Activated T-helper 2 cell treated with anti-CD3 and anti-CD28 coated beads, Interferon-gamma antibody, Interleukin-2, Interleukin-4, amounts not matched to agents 10 μg/mL and 5 μg/mL and 100 μg/mL, durations not matched to agents 14 hours and 24 hours and 36 hours (primary cell): ENCODE data around the gene PCCA. TPM values are rescaled to one million over a fixed set of nuclear protein-coding genes. Genes with fewer than 3 reads are reported as not detected.
A peak's percentile ranks its signal among the peaks of the same experiment; 100 is the strongest.
"Not testable (repeated sequence)": the region's sequence is repeated elsewhere in the genome, so short reads cannot be mapped to it uniquely, and the experiment has no call there.

Source experiments
- DNase-seq: peaks from one replicate; pipeline ENCODE4 v3.0.0; 2021; ENCODE audit warnings: low spot score
- H3K27ac Mint-ChIP-seq: one replicate; pipeline ENCODE4 v1.8.0; 2021; ENCODE audit warnings: mixed read lengths
- H3K27me3 Mint-ChIP-seq: one replicate; pipeline ENCODE4 v1.8.0; 2021; ENCODE audit warnings: low read depth, mixed read lengths
- H3K36me3 Mint-ChIP-seq: one replicate; pipeline ENCODE4 v1.8.0; 2021; ENCODE audit warnings: low read depth, mixed read lengths
- H3K4me1 Mint-ChIP-seq: one replicate; pipeline ENCODE4 v1.8.0; 2021; ENCODE audit warnings: low read depth, mixed read lengths
- H3K4me3 Mint-ChIP-seq: one replicate; pipeline ENCODE4 v1.8.0; 2021; ENCODE audit warnings: low read depth, mild to moderate bottlenecking, moderate library complexity, mixed read lengths
- H3K9me3 Mint-ChIP-seq: one replicate; pipeline ENCODE4 v1.8.0; 2021; ENCODE audit warnings: mixed read lengths
- intact Hi-C: fragments of 100-400 bp; cut with micrococcal nuclease; formaldehyde crosslinking; loops from one replicate; pipeline ENCODE4 v1.15.1; 2023
- total RNA-seq: library from RNA; stranded (reverse); gene quantifications from 2 replicates; pipeline ENCODE4 v1.2.3, GENCODE V29; 2022

Gene PCCA
- total RNA-seq, 1 donor from 2014 or later, result 6.7 TPM

DNA sequence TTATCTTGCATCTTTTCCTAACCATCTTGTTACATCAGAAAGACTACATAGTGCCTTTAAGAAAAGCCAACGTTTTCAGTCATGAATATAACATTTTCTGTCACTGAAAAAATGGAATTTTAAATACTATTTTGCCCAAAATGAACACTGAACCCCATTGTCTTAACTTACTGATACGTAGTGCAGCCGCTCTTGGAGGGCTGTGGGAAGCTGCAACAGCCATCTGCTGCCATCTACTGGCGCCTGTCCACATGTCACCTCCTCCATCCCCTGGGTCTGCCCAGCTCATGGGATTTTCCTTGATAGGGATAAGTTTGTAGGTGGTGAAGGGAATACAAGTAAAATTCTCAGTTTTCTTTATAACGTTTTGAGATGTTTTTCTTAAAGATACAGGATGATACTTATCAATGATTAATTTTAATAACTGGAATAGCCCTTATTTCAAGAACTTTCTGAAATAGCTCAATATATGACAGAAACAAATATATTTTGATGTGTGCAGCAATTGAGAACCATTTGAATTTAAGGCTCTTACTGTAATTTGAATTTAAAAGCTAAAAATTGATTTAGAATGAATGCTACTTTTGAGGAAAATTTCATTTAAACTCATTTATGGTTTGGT lies 426.0 kb downstream of the PCCA start:
- Mint-ChIP-seq H3K27me3 (peaks cover 35% of the 10 kb centered on the region), H3K4me1 (peaks cover 19% of the 10 kb centered on the region), H3K4me3 (no peak overlapping the region), H3K27ac (no peak overlapping the region), H3K9me3 (no peaks in the 10 kb centered on the region), H3K36me3 (no peaks in the 10 kb centered on the region)
- peak; percentile 51 for DNase-seq
- intact Hi-C loops, result loop anchor here (2.0 to 5.0 kb wide), 4 partner anchors 278 to 858 kb away; no protein-coding TSS in a partner anchor

DNA sequence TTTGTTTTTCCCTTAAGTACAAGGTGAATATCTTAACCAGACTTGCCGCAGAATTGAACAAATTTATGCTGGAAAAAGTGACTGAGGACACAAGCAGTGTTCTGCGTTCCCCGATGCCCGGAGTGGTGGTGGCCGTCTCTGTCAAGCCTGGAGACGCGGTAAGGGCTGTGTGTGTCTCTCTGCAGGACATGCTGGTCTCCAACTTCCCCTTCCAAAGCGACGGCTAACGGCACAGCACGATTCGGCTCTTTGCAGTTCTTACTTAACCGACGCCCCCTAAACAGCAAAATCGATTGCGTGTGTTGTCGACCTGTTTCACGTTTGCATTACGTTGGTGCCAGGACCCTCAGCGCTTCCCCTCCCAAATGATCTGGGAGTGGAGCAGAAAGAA lies 426.5 kb downstream of the PCCA start:
- Mint-ChIP-seq H3K9me3 (no peaks in the 10 kb centered on the region), H3K4me3 (no peak overlapping the region), H3K4me1 (peaks cover 19% of the 10 kb centered on the region), H3K27me3 (peaks cover 32% of the 10 kb centered on the region), H3K27ac (no peak overlapping the region), H3K36me3 (no peaks in the 10 kb centered on the region)
- no peak for DNase-seq
- intact Hi-C loops, result loop anchor here (2.0 kb wide), 2 partner anchors 599 to 859 kb away; no protein-coding TSS in a partner anchor

DNA sequence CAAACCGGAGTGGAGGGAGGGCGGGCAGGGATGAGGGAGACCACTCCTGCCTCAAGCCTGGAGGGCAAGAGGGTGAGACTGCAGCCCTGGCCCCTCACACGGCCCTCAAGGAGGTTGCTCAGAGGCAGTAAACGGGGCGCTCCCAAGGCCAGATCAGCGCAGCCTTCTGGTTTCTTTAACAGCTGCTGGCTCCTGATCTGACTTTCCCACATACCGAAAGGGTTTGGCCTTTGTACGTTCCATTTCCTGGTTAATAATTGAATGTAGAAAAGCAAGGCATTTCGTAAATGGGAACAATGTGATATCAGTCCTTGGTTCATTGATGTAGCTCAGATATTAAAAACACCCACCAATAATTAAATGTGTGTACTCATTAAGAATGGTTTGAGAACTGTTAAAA lies 428.2 kb downstream of the PCCA start:
- Mint-ChIP-seq H3K27me3 (peaks cover 22% of the 10 kb centered on the region), H3K36me3 (no peaks in the 10 kb centered on the region), H3K9me3 (no peaks in the 10 kb centered on the region), H3K4me3 (no peak overlapping the region), H3K4me1 (peaks cover 17% of the 10 kb centered on the region), H3K27ac (no peak overlapping the region)
- intact Hi-C loops, result no loop called here
- no peak for DNase-seq

DNA sequence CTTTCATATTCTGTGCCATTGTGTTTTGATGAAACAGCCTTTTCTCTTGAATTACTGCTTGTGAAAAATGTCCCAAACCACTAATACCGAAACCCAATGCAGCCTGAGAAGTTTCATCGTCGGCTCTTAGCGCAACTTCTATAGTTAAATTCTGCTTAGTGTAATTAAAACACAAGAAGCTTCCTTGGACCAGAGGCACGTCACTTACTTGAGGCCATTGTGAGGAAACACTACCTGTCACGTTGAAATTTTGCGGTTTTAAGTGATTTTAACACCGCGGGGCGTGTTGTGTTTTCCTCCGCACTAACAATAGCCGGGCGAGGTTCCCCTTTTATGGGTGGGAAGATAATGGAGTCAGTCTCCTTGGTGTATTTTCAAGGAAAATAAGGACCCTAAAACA lies 428.8 kb downstream of the PCCA start:
- intact Hi-C loops, result no loop called here
- H3K27ac Mint-ChIP-seq, result no peak overlapping the region
- no peak for DNase-seq
- peaks cover 20% of the 10 kb centered on the region for H3K27me3 Mint-ChIP-seq
- H3K4me1 Mint-ChIP-seq, result peaks cover 17% of the 10 kb centered on the region
- H3K4me3 Mint-ChIP-seq, result no peak overlapping the region
- no peaks in the 10 kb centered on the region for H3K9me3 Mint-ChIP-seq
- no peaks in the 10 kb centered on the region for H3K36me3 Mint-ChIP-seq

DNA sequence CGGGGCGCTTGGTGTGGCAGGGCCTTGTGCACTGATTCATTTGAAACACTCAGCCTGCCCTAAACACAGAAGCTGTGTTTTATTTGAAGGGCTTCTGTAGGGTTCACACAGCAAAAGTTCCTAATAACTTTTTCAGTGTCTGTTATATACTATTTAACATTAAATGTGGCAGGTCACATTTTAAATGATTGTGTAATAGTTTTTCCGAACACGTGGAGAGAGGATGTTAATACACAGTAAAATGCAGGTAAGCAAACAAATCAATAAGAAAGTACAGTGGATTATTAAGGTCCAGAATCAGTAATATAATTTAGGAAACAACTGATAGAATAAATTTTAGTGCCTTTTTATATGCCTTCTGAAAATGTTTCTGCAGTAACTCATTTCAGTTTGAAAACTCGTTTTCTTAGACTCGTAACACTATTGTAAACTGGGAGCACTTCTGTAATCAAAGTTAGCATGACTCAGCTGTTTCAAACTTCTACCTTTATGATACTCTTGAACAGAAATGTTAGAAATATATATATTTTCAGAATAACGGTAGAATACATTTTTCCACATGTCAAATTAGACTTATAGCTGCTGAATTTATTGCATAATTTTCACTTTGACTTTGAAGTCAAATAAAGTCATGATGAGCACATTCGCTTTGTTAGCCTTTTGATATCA lies 429.6 kb downstream of the PCCA start:
- H3K27ac Mint-ChIP-seq, result no peak overlapping the region
- H3K9me3 Mint-ChIP-seq, result no peaks in the 10 kb centered on the region
- peaks cover 13% of the 10 kb centered on the region for H3K27me3 Mint-ChIP-seq
- no peaks in the 10 kb centered on the region for H3K36me3 Mint-ChIP-seq
- peaks cover 17% of the 10 kb centered on the region for H3K4me1 Mint-ChIP-seq
- intact Hi-C loops, result no loop called here
- no peak for DNase-seq
- no peak overlapping the region for H3K4me3 Mint-ChIP-seq

DNA sequence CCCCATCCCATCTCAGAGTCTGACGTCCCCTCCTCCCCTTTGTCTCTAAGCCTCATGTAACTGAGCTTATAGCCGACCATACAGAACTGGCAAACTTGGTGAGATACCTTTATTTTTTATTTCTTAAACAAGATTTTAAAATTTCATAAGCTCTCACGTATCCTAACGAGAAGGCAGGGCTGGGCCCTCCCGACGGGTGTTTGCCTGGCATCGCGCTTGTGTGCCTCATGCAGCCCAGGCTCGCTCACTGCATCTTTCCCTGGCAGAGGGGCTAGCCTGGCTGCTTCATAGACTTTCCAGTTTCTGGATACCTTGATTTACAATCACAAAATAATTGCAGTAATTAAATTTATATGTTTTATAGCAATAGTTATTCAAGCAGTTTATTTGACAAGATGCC lies 430.7 kb downstream of the PCCA start:
- H3K36me3 Mint-ChIP-seq, result no peaks in the 10 kb centered on the region
- H3K4me1 Mint-ChIP-seq, result peaks cover 15% of the 10 kb centered on the region
- H3K9me3 Mint-ChIP-seq, result no peaks in the 10 kb centered on the region
- peaks cover 8% of the 10 kb centered on the region for H3K27me3 Mint-ChIP-seq
- intact Hi-C loops, result no loop called here
- no peak for DNase-seq
- H3K27ac Mint-ChIP-seq, result no peak overlapping the region
- no peak overlapping the region for H3K4me3 Mint-ChIP-seq

DNA sequence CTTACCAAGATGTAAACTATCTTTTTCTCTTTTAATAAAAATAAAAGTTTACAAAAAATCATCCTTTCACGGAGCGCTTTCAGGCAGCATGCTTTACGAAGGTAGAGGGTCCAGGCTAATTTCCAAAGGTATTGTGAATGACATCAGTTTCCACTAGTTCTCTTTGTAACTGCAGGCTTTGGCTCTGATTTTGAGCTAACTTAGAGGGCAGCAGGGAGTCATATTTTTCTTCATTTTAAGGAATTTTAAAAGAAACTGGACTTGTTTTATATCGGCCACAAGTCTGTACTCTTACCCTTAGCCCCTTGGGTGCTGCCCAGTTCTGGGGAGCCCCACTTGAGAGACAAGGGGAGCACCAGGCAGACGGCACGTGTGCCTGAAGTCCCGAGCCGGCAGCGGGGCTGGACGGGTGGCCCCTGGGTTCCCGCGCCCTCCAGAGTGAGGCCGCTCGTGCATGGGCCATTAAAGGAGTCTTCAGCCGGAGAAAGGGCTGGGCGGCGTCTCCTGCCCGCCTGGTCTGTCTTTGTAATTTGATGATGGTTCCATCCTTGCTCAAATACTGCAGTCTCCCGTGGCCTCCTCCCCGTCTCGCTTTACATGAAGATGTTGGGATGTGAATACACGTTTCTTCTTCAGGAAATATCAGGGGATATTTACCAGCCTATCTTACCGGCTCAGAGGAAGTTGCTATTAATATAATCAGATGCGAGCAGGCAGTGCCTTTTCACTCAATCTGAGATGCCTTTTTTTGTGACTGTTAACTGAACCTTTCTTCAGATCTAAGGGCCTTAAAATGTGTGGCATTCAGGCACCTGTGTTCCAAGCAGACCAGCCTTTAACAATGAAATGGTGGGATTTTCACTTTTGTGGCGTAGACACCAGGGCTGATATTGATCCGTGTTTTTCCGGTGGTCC lies 432.3 kb downstream of the PCCA start:
- Mint-ChIP-seq H3K4me1 (peaks cover 13% of the 10 kb centered on the region), H3K4me3 (no peak overlapping the region)
- intact Hi-C loops, result no loop called here

DNA sequence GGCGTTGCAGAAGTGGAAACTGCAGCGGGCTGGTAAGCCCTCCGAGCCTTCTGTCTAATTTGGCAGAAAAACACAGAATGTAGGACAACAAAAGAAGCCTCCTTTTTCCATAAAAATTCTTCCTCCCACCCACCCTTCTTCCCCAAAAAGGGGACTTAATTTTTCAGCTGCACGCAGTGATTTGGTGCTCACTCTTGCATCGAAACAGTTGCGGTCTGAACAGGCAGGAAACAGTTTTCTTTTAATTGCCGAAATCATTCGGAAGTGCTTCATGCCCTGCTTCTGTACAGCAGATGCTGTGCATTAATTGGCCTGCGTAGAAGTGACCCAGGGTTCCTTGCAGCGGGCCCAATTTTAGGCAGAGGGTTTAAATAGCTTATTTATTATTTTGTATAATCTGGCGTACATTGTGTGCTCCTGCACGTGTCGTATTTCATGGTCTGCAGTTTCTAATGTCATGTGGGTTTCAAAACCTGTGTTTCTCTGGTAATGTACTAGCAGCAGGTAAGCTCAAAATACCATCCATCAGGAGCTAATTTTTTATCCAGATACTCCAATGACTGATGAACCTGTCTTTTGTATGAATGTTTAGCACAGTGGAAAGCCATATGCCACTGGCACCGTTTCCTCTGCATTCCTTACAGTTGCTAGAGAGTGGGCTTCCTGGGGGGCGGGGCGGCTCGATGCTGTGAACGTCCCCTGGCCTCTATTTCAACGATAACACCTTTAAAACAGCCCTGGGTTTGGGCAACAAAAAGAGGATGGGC lies 433.1 kb downstream of the PCCA start:
- intact Hi-C loops, result no loop called here
- DNase-seq, result no peak
- no peaks in the 10 kb centered on the region for H3K36me3 Mint-ChIP-seq
- H3K27me3 Mint-ChIP-seq, result peaks cover 4% of the 10 kb centered on the region
- H3K4me3 Mint-ChIP-seq, result no peak overlapping the region
- H3K9me3 Mint-ChIP-seq, result no peaks in the 10 kb centered on the region
- H3K4me1 Mint-ChIP-seq, result peaks cover 13% of the 10 kb centered on the region
- no peak overlapping the region for H3K27ac Mint-ChIP-seq

More for the DNA sequence above, 432.3 kb downstream of the PCCA start:
- no peak for DNase-seq
- H3K27ac Mint-ChIP-seq, result no peak overlapping the region
- H3K36me3 Mint-ChIP-seq, result no peaks in the 10 kb centered on the region
- no peaks in the 10 kb centered on the region for H3K9me3 Mint-ChIP-seq
- peaks cover 4% of the 10 kb centered on the region for H3K27me3 Mint-ChIP-seq

DNA sequence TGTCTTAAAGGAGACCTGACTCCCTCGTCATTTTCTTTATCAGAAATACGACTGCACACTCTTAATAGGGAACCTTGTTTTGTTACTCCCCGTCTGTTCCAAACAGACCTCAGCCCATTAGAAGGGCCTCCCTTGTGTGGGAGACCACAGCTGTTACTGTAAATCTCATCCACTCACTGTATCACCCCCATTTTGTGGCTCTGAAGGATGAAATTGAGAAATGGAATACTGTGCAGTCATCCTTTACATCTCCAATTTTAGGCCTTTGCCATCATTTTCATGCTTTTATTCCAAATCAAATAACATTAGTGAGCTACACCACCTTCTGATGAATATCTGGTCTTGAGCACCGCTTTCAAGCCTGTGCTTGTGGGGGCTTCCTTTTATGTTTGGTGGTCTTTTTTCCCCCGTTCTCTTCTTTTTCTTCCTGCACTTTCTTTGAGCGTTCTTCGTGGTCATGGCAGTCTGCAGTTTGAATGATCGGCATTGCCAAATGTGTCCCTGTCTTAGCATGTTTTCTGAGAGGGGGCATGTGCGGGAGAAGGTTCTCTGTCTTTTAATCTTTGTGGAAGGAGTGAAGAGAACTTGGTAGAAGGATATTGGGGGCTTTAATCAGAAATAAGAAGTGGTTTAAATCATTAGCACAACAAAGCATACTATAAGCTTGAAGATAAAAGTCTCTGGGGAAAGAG lies 433.9 kb downstream of the PCCA start:
- no peak overlapping the region for H3K4me3 Mint-ChIP-seq

DNA sequence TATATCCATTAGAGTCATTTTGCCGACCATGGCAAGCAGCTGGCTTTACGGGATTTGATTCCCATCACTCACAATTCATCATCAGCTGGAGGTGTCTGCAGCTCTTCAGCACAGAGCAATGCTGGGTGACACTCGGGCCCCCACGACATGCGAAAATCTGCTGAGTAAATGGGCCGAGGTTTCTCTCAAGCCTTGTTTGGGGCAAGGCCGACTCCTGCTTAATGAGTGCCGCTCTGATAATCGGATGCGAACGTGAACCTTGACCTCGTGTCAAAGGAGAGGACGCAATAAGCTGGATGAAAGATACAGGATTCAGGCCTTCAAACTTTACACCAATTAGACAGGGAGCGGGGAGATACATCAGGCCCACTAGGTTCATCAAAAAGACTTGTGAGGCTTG lies 434.5 kb downstream of the PCCA start:
- no peaks in the 10 kb centered on the region for H3K9me3 Mint-ChIP-seq
- H3K27ac Mint-ChIP-seq, result no peak overlapping the region
- H3K27me3 Mint-ChIP-seq, result peaks cover 4% of the 10 kb centered on the region
- intact Hi-C loops, result no loop called here
- no peaks in the 10 kb centered on the region for H3K36me3 Mint-ChIP-seq
- DNase-seq, result no peak
- H3K4me1 Mint-ChIP-seq, result peaks cover 4% of the 10 kb centered on the region
- H3K4me3 Mint-ChIP-seq, result no peak overlapping the region

More for the DNA sequence above, 433.9 kb downstream of the PCCA start:
- Mint-ChIP-seq H3K9me3 (no peaks in the 10 kb centered on the region), H3K27ac (no peak overlapping the region), H3K36me3 (no peaks in the 10 kb centered on the region), H3K4me1 (peaks cover 8% of the 10 kb centered on the region), H3K27me3 (peaks cover 4% of the 10 kb centered on the region)
- DNase-seq, result no peak
- intact Hi-C loops, result no loop called here

DNA sequence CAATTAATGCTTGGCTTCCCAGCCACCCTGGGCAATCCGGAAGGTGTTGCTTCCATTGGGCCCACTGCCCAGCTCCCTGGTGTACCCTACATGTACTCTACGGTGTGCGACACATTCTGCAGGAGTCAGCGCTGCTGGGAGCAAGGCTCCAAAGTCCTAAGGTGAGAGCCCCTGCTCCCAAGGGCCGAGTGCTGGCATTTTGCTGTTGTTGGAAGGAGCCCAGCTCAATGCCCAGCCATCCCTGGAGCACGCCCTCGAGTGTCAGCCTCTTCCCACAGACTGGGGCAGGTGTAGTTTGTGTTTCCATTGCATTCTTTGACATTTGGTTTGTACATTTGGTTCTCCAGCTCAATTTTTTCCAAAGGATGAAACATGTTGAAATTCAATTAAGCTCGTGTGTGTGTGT lies 435.1 kb downstream of the PCCA start:
- no peak overlapping the region for H3K27ac Mint-ChIP-seq
- peaks cover 4% of the 10 kb centered on the region for H3K27me3 Mint-ChIP-seq
- peaks cover 4% of the 10 kb centered on the region for H3K4me1 Mint-ChIP-seq
- H3K4me3 Mint-ChIP-seq, result no peak overlapping the region
- DNase-seq, result no peak
- intact Hi-C loops, result no loop called here
- H3K9me3 Mint-ChIP-seq, result no peaks in the 10 kb centered on the region
- no peaks in the 10 kb centered on the region for H3K36me3 Mint-ChIP-seq

DNA sequence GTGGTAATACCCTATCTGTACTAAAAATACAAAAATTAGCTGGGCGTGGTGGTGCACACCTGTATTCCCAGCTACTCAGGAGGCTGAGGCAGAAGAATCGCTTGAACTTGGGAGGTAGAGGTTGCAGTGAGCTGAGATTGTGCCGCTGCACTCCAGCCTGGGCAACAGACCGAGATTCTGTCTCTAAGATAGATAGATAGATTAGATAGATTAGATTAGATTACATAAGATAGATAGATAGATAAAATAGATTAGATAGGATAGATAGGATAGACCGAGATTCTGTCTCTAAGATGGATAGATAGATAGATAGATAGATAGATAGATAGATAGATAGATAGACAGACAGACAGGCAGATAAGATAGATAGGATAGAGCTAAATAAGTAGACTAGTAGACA lies 435.8 kb downstream of the PCCA start:
- H3K27ac Mint-ChIP-seq, H3K27me3 Mint-ChIP-seq, H3K9me3 Mint-ChIP-seq, H3K4me3 Mint-ChIP-seq, DNase-seq, H3K36me3 Mint-ChIP-seq, H3K4me1 Mint-ChIP-seq, intact Hi-C loops: not testable (repeated sequence)
